Lung (tissue), 12 donors: ENCODE data around the gene XYLT2. TPM values are rescaled to one million over a fixed set of nuclear protein-coding genes. Genes with fewer than 3 reads are reported as not detected.
"Not testable (repeated sequence)": the region's sequence is repeated elsewhere in the genome, so short reads cannot be mapped to it uniquely, and the experiment has no call there.

ENCODE experiments used
- ATAC-seq: fragments of 200-7000 bp; cut with Tn5 transposase; one replicate; pipeline ENCODE4 v1.9.1; 2020; ENCODE audit warnings: moderate number of reproducible peaks; ENCODE audit not compliant: insufficient read depth, low FRiP score
- DNase-seq, 3 donors: peaks; one replicate each; pipeline ENCODE4 v3.0.0-alpha.2; 2013 to 2017
- H3K27ac ChIP-seq, 2 donors: one replicate each; pipeline ENCODE4 v1.5.1; 2013; ENCODE audit warnings: mild to moderate bottlenecking in 2 of 2, moderate library complexity in 2 of 2, control low read depth in 1 of 2, inconsistent platforms in 1 of 2, low read depth in 1 of 2, low read length in 1 of 2
- H3K27me3 ChIP-seq, 3 donors: one replicate each; pipeline ENCODE4 v1.5.1; 2013; ENCODE audit warnings: low read length in 2 of 3; ENCODE audit not compliant: control insufficient read depth in 3 of 3, insufficient read depth in 3 of 3
- H3K36me3 ChIP-seq, 4 donors: one replicate each; pipeline ENCODE4 v1.5.1; 2013; ENCODE audit warnings: low read length in 4 of 4, mild to moderate bottlenecking in 1 of 4, moderate library complexity in 1 of 4; ENCODE audit not compliant: control insufficient read depth in 4 of 4, insufficient read depth in 4 of 4
- H3K4me1 ChIP-seq, 5 donors: one replicate each; pipeline ENCODE4 v1.5.1; 2013; ENCODE audit warnings: low read length in 5 of 5, mild to moderate bottlenecking in 2 of 5, moderate library complexity in 1 of 5; ENCODE audit not compliant: control insufficient read depth in 5 of 5, insufficient read depth in 5 of 5
- H3K4me3 ChIP-seq: one replicate; pipeline ENCODE4 v1.5.1; 2013; ENCODE audit warnings: mild to moderate bottlenecking, control low read depth, moderate library complexity
- H3K9ac ChIP-seq, 2 donors: one replicate each; pipeline ENCODE4 v1.5.1; 2013; ENCODE audit warnings: low read length in 2 of 2, control low read depth in 1 of 2; ENCODE audit not compliant: insufficient read depth in 1 of 2
- H3K9me3 ChIP-seq, 4 donors: one replicate each; pipeline ENCODE4 v1.5.1; 2013; ENCODE audit warnings: low read length in 3 of 4, mild to moderate bottlenecking in 1 of 4, moderate library complexity in 1 of 4; ENCODE audit not compliant: control insufficient read depth in 4 of 4, insufficient read depth in 3 of 4
- WGBS, 2 donors: extraction: QIAGEN DNeasy Blood & Tissue Kit; methylation state at CpG; one replicate each; pipeline ENCODE4 v1.1.7; 2013; 5-methylcytosine and 5-hydroxymethylcytosine counted together
- polyA plus RNA-seq, 2 donors: library from polyadenylated mRNA; stranded (reverse); fragments of 200-250 nt; gene quantifications; one replicate each; pipeline ENCODE4 v1.2.1, GENCODE V29; 2013
- total RNA-seq, 2 donors: library from RNA; depleted of rRNA in 1 of 2; stranded (reverse); fragments of >200 nt in 1 of 2; gene quantifications; one replicate each; pipeline ENCODE4 v1.2.1, GENCODE V29; 2014 to 2021
- TF ChIP-seq, protein P1 (sequence below): IDR thresholded peaks from 2 replicates; pipeline ENCODE4 v1.5.1; 2012; ENCODE audit warnings: mild to moderate bottlenecking; ENCODE audit errors: control extremely low read depth, extremely low read depth
- donor health status: control.
- donor health status: control.
- donor health status: Bipolar disorder and iron deficiency.
- donor health status: healthy.
- donor health status: DM: yes; HTN: yes; CAD: no.

Gene XYLT2
- total and polyA plus RNA-seq, 4 donors: 9.6 to 28.5 (median 16.2) TPM

GRCh38 chr17:50299776-50300175 is 46.1 kb upstream of the XYLT2 start:
- no peak overlapping the region for H3K27ac ChIP-seq
- WGBS, 2 donors: 77 to 85% methylated on average over 3 of the region's 3 CpGs

DNA sequence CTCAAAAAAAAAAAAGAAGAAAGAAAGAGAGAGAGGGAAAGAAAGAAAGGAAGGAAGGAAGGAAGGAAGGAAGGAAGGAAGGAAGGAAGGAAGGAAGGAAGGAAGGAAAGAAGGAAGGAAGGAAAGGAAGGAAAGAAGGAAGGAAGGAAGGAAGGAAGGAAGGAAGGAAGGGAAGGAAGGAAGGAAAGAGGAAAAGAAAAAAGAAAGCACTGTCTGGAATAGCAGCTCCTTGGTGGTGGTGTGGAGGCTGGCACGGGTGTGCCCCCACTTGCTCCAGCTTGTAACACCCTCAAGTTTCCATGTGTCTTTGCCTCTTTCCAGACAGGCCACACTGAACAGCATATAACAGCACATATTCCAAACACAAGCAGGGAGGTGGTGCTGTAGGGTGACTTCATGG is 45.1 kb upstream of the XYLT2 start:
- whole genome bisulfite sequencing, 2 donors: 65 to 80% methylated on average over 1 of the region's 1 CpG
- not testable (repeated sequence) for H3K27ac ChIP-seq, DNase-seq, H3K9me3 ChIP-seq, ATAC-seq, H3K9ac ChIP-seq, H3K36me3 ChIP-seq, H3K4me3 ChIP-seq, H3K27me3 ChIP-seq
- peaks cover 0 to 11% (median 2%) of the 10 kb centered on the region in 5 donors for H3K4me1 ChIP-seq

More at GRCh38 chr17:50299776-50300175, 46.1 kb upstream of the XYLT2 start:
- no peaks in the 10 kb centered on the region for H3K27me3 ChIP-seq
- no peaks in the 10 kb centered on the region for H3K9me3 ChIP-seq
- ATAC-seq (no peak), DNase-seq (no peak)
- peaks cover 0 to 5% (median 0%) of the 10 kb centered on the region in 5 donors for H3K4me1 ChIP-seq
- H3K36me3 ChIP-seq: no peaks in the 10 kb centered on the region
- TF ChIP-seq, protein P1, sequence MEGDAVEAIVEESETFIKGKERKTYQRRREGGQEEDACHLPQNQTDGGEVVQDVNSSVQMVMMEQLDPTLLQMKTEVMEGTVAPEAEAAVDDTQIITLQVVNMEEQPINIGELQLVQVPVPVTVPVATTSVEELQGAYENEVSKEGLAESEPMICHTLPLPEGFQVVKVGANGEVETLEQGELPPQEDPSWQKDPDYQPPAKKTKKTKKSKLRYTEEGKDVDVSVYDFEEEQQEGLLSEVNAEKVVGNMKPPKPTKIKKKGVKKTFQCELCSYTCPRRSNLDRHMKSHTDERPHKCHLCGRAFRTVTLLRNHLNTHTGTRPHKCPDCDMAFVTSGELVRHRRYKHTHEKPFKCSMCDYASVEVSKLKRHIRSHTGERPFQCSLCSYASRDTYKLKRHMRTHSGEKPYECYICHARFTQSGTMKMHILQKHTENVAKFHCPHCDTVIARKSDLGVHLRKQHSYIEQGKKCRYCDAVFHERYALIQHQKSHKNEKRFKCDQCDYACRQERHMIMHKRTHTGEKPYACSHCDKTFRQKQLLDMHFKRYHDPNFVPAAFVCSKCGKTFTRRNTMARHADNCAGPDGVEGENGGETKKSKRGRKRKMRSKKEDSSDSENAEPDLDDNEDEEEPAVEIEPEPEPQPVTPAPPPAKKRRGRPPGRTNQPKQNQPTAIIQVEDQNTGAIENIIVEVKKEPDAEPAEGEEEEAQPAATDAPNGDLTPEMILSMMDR: no peak
- no peak overlapping the region for H3K4me3 ChIP-seq
- H3K9ac ChIP-seq: no peak overlapping the region

GRCh38 chr17:50301891-50302584 is 43.9 kb upstream of the XYLT2 start:
- WGBS, 2 donors: 54 to 65% methylated on average over 9 of the region's 9 CpGs
- DNase-seq (no peak), ATAC-seq (no peak)
- no peaks in the 10 kb centered on the region for H3K9me3 ChIP-seq
- H3K27ac ChIP-seq: no peak overlapping the region
- H3K4me1 ChIP-seq: peaks cover 0 to 11% (median 2%) of the 10 kb centered on the region in 5 donors
- TF ChIP-seq, protein P1: no peak
- H3K27me3 ChIP-seq: no peaks in the 10 kb centered on the region
- no peaks in the 10 kb centered on the region for H3K36me3 ChIP-seq
- H3K4me3 ChIP-seq: no peak overlapping the region
- no peak overlapping the region for H3K9ac ChIP-seq

GRCh38 chr17:50303051-50303450 is 42.9 kb upstream of the XYLT2 start:
- WGBS, 2 donors: 95 to 97% methylated on average over 11 of the region's 11 CpGs

More at GRCh38 chr17:50303051-50303450, 42.9 kb upstream of the XYLT2 start:
- peaks cover 0 to 11% (median 2%) of the 10 kb centered on the region in 5 donors for H3K4me1 ChIP-seq
- no peaks in the 10 kb centered on the region for H3K27me3 ChIP-seq
- no peak for ATAC-seq
- TF ChIP-seq, protein P1: no peak
- DNase-seq: no peak
- no peaks in the 10 kb centered on the region for H3K36me3 ChIP-seq
- no peak overlapping the region for H3K9ac ChIP-seq
- H3K27ac ChIP-seq: no peak overlapping the region
- no peaks in the 10 kb centered on the region for H3K9me3 ChIP-seq
- H3K4me3 ChIP-seq: no peak overlapping the region
